GM21367 (cell line): ENCODE measurements around the gene PRKCH.

ENCODE experiments used
- ATAC-seq: cut with Tn5 transposase; IDR thresholded peaks from one replicate; pipeline ENCODE4 v1.9.1; 2021; ENCODE audit not compliant: unreplicated experiment

The PRKCH gene

GRCh38 chr14:61540931-61541330, 219.6 kb downstream of the PRKCH start:
- ATAC-seq = no peak

- ATAC-seq = no peak
Measured at GRCh38 chr14:61542848-61543790, 221.7 kb downstream of the PRKCH start.

- ATAC-seq = no peak
Measured at GRCh38 chr14:61543946-61544345, 222.6 kb downstream of the PRKCH start.

GRCh38 chr14:61544448-61545330, 223.3 kb downstream of the PRKCH start:
- ATAC-seq = no peak

- no peak for ATAC-seq
Measured at GRCh38 chr14:61545726-61546455, 224.5 kb downstream of the PRKCH start.

- no peak for ATAC-seq
Measured at GRCh38 chr14:61547186-61548069, 226.0 kb downstream of the PRKCH start.

GRCh38 chr14:61549425-61549824, 228.0 kb downstream of the PRKCH start:
- ATAC-seq = no peak

- ATAC-seq = no peak
Measured at GRCh38 chr14:61551384-61551783, 230.0 kb downstream of the PRKCH start.

- ATAC-seq = no peak
Measured at GRCh38 chr14:61552241-61552640, 230.9 kb downstream of the PRKCH start.

GRCh38 chr14:61553730-61554641, 232.6 kb downstream of the PRKCH start:
- no peak for ATAC-seq

GRCh38 chr14:61555056-61555838, 233.9 kb downstream of the PRKCH start:
- ATAC-seq = no peak

GRCh38 chr14:61556455-61556854, 235.1 kb downstream of the PRKCH start:
- ATAC-seq = no peak

GRCh38 chr14:61557262-61557661, 235.9 kb downstream of the PRKCH start:
- ATAC-seq = no peak

- no peak for ATAC-seq
Measured at GRCh38 chr14:61557854-61558253, 236.5 kb downstream of the PRKCH start.

GRCh38 chr14:61558271-61558670, 236.9 kb downstream of the PRKCH start:
- no peak for ATAC-seq

GRCh38 chr14:61559641-61560201, 238.3 kb downstream of the PRKCH start:
- ATAC-seq = no peak

- ATAC-seq = no peak
Measured at GRCh38 chr14:61560323-61560722, 238.9 kb downstream of the PRKCH start.

GRCh38 chr14:61561104-61561503, 239.7 kb downstream of the PRKCH start:
- ATAC-seq = no peak
